Measurements from ENCODE around the gene CDH13. TPM values are rescaled to one million over a fixed set of nuclear protein-coding genes. Genes with fewer than 3 reads are reported as not detected.

CDH13 gene
- total and polyA plus RNA-seq, 10 of the 15 experiments (the other 5 are each of a cell fraction or from before 2014, with no cell fraction given), result under 0.01 to 0.05 TPM; not detected in 8

DNA sequence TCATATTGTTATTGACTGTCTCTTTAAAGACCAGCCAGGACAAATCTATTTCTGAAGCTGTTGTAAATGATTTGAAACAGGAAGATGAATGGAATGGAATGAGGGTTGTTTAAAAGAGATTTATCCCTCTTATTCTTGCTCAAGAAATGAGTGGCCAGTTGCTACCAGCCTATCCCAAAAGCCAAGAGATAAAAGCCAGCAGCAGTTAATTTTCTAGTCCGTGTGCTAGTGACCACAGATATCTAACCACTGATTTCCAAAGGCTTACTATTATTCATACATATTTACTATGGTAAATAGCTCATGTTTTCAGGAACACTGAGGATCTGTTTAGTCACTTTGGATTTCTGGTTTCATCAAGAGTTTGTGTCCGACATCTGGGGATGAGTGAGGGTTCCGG, 105.7 kb downstream of the CDH13 start:
- ATAC-seq, result no peak
- TF ChIP-seq BCL11A (IDR thresholded peaks at IDR 0.05; ENCODE audit: low read depth, low read length), result no peak
- TF ChIP-seq FOXK2 (IDR thresholded peaks at IDR 0.05), result no peak
- TF ChIP-seq SRF (IDR thresholded peaks at IDR 0.05; ENCODE audit: low read depth in 2 of 2, low read length in 2 of 2), result no peak
- no peak for TF ChIP-seq MEF2B (IDR thresholded peaks at IDR 0.05; ENCODE audit: partially characterized antibody, poor library complexity, severe bottlenecking)
- TF ChIP-seq NFYB (IDR thresholded peaks at IDR 0.05; ENCODE audit: insufficient read depth, low read depth, low read length), result no peak
- no peak for TF ChIP-seq NRF1 (conservative IDR thresholded peaks at IDR 0.05; ENCODE audit: low read depth, low read length)
- TF ChIP-seq, protein P1, sequence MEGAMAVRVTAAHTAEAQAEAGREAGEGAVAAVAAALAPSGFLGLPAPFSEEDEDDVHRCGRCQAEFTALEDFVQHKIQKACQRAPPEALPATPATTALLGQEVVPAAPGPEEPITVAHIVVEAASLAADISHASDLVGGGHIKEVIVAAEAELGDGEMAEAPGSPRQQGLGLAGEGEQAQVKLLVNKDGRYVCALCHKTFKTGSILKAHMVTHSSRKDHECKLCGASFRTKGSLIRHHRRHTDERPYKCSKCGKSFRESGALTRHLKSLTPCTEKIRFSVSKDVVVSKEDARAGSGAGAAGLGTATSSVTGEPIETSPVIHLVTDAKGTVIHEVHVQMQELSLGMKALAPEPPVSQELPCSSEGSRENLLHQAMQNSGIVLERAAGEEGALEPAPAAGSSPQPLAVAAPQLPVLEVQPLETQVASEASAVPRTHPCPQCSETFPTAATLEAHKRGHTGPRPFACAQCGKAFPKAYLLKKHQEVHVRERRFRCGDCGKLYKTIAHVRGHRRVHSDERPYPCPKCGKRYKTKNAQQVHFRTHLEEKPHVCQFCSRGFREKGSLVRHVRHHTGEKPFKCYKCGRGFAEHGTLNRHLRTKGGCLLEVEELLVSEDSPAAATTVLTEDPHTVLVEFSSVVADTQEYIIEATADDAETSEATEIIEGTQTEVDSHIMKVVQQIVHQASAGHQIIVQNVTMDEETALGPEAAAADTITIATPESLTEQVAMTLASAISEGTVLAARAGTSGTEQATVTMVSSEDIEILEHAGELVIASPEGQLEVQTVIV (IDR thresholded peaks at IDR 0.05; ENCODE audit: borderline replicate concordance, partially characterized antibody), result no peak
- TF ChIP-seq, protein P2, sequence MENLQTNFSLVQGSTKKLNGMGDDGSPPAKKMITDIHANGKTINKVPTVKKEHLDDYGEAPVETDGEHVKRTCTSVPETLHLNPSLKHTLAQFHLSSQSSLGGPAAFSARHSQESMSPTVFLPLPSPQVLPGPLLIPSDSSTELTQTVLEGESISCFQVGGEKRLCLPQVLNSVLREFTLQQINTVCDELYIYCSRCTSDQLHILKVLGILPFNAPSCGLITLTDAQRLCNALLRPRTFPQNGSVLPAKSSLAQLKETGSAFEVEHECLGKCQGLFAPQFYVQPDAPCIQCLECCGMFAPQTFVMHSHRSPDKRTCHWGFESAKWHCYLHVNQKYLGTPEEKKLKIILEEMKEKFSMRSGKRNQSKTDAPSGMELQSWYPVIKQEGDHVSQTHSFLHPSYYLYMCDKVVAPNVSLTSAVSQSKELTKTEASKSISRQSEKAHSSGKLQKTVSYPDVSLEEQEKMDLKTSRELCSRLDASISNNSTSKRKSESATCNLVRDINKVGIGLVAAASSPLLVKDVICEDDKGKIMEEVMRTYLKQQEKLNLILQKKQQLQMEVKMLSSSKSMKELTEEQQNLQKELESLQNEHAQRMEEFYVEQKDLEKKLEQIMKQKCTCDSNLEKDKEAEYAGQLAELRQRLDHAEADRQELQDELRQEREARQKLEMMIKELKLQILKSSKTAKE (IDR thresholded peaks at IDR 0.05; ENCODE audit: low read depth, poor library complexity, severe bottlenecking), result no peak
- H2AFZ ChIP-seq (ENCODE audit: control insufficient read depth, low read depth, low read length), result no peak overlapping the region
- in situ Hi-C loops (cut with MboI) (no loop called here), intact Hi-C loops (cut with micrococcal nuclease; ENCODE audit: unreplicated experiment) (no loop called here)
- H3K27ac ChIP-seq (ENCODE audit: control insufficient read depth, insufficient read depth), result no peak overlapping the region
- H3K9me3 ChIP-seq (replicated peaks; ENCODE audit: control insufficient read depth, insufficient read depth, low read length), result peaks cover 14% of the 10 kb centered on the region
- no peaks in the 10 kb centered on the region for H3K27me3 ChIP-seq (replicated peaks in 1 of 2; ENCODE audit: control insufficient read depth in 2 of 2, insufficient read depth in 2 of 2, low read length in 1 of 2)
- no peak overlapping the region for H3K4me3 ChIP-seq
- H3K36me3 ChIP-seq (ENCODE audit: control insufficient read depth in 2 of 2, insufficient read depth in 2 of 2, low read length in 1 of 2), result no peaks in the 10 kb centered on the region
- H3K9ac ChIP-seq (ENCODE audit: control insufficient read depth, insufficient read depth, low read length), result no peak overlapping the region
- ChIA-PET CTCF (no interaction called here), RAD21 (ENCODE audit: unreplicated experiment) (no interaction called here), POLR2A (no interaction called here), SMC1A (ENCODE audit: uncharacterized antibody, unreplicated experiment) (interaction anchor here (0.6 kb wide), 1 partner anchor 40 kb away, joined by 3 read pairs; no protein-coding TSS in a partner anchor)
- BruUV-seq (replicated peaks), result no TSS peak
- 0 out of 2 replicates have a peak, but pooled peaks cover 2% of the 10 kb centered on the region for H3K4me1 ChIP-seq (ENCODE audit: control insufficient read depth, insufficient read depth, low read length)
- H3K79me2 ChIP-seq (ENCODE audit: control insufficient read depth, insufficient read depth, low read length), result no peaks in the 10 kb centered on the region
- H4K20me1 ChIP-seq (ENCODE audit: control insufficient read depth, insufficient read depth), result no peaks in the 10 kb centered on the region
- DNase-seq (ENCODE audit: low read depth, low spot score), result no peak
- FAIRE-seq, result no peak
- no peak overlapping the region for H3K4me2 ChIP-seq (ENCODE audit: control insufficient read depth, insufficient read depth)
- 54% methylated on average over 3 of the region's 3 CpGs for WGBS (ENCODE audit: insufficient coverage, insufficient replicate concordance, low lambda C conversion rate, missing lambda C conversion rate)
